Measurements from ENCODE around the gene ID2.

ID2 gene

DNA sequence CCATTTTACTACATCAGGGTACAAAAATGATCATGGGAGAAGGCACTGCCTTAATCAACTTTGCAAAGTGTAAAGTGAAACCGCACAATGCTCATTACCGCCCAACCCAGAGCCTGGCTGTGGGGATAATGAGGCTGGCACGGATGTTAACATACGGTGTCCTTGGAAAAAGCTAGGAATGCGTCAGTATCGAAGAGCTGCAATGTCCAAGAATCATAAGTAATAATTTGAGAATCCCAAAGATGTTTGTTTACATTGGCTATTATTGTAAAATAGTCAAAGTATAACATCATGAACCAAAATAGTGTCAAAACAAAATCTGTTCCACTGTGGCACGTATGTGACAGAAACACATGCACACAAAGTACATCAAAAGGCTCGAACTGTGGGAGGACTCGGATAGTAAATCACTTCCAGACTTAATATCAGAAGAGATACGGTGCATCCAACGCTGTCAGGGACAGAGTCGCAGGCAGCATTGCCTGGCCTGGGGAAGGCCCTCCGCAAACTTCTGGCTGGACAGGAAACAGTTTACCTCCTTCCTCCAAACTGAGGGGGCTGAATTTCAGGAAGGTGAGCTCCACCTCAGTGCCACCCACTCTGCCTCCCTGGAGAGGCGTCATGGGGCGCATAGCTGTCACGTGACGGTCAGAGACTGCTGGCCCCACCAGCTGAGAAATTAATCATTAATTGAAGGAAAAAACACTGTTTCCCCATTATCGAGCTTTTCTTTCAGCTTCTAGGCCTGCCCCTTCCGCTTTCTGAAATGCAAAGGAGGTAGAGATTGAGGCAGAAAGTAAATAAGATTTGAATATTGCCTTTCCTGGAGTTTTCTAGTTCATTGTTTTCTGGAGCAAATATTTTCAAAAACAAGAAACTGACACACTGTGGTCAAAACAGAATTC lies 1.8 kb upstream of the ID2 start:
- TF ChIP-seq, protein P1, sequence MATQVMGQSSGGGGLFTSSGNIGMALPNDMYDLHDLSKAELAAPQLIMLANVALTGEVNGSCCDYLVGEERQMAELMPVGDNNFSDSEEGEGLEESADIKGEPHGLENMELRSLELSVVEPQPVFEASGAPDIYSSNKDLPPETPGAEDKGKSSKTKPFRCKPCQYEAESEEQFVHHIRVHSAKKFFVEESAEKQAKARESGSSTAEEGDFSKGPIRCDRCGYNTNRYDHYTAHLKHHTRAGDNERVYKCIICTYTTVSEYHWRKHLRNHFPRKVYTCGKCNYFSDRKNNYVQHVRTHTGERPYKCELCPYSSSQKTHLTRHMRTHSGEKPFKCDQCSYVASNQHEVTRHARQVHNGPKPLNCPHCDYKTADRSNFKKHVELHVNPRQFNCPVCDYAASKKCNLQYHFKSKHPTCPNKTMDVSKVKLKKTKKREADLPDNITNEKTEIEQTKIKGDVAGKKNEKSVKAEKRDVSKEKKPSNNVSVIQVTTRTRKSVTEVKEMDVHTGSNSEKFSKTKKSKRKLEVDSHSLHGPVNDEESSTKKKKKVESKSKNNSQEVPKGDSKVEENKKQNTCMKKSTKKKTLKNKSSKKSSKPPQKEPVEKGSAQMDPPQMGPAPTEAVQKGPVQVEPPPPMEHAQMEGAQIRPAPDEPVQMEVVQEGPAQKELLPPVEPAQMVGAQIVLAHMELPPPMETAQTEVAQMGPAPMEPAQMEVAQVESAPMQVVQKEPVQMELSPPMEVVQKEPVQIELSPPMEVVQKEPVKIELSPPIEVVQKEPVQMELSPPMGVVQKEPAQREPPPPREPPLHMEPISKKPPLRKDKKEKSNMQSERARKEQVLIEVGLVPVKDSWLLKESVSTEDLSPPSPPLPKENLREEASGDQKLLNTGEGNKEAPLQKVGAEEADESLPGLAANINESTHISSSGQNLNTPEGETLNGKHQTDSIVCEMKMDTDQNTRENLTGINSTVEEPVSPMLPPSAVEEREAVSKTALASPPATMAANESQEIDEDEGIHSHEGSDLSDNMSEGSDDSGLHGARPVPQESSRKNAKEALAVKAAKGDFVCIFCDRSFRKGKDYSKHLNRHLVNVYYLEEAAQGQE (IDR thresholded peaks at IDR 0.05; ENCODE audit: low read depth): no peak
- TF ChIP-seq, protein P2, sequence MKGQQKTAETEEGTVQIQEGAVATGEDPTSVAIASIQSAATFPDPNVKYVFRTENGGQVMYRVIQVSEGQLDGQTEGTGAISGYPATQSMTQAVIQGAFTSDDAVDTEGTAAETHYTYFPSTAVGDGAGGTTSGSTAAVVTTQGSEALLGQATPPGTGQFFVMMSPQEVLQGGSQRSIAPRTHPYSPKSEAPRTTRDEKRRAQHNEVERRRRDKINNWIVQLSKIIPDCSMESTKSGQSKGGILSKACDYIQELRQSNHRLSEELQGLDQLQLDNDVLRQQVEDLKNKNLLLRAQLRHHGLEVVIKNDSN (IDR thresholded peaks at IDR 0.05): peak; percentile 93
- peak; percentile 50; the same call in 1 of the 2 replicates for TF ChIP-seq EGR1 (IDR thresholded peaks at IDR 0.05)

DNA sequence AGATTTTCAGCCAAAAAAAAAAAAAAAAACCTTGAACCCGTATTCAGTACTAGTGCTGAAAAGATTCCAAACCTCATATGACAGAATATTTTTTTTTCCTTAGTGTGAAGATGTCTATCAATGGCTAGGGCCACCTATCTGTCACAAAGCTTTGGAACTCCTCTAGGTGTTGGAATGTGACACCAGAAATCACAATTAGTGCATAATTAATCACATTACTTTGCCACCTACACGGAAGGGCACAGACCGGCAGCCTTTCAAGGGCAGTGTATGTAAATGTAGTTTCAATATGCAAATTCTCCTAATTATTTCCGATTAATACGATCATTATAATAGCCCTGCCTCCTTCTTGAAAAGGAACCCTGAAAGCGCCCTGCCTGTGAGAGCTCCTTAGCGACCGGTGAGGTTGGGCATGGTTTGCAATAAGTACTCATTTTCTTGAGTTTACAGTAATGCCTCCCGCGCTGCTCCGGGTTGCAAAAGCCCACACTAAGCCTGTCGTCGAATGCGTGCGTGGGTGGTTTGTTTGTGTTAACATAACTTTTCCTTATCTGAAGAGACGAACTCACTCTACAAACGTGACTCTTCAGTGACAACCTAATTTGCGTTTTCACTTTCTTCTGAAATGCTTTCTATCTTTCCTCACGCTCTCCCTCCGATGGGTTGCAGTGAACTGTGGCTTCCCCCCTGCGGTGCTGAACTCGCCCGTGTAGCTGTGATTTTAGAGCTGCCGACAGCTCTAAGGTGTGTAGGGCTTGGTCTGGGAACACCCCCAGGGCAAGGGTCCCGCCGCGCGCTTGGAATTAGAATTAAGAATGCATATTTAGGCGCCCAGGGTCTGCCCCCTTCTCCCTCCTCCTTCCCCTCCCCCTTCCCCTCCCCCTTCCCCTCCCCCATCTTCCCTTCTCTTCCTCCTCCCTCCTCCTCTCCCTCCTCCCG lies 765 bp upstream of the ID2 start:
- TF ChIP-seq, protein P3, sequence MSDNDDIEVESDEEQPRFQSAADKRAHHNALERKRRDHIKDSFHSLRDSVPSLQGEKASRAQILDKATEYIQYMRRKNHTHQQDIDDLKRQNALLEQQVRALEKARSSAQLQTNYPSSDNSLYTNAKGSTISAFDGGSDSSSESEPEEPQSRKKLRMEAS (IDR thresholded peaks at IDR 0.05): peak; percentile 42
- TF ChIP-seq RAD21 (IDR thresholded peaks at IDR 0.05; ENCODE audit: low read depth) (no peak), ZBTB7A (IDR thresholded peaks at IDR 0.05; ENCODE audit: low read depth) (peak; percentile 69), EGR1 (IDR thresholded peaks at IDR 0.05) (peak; percentile 80), FOXM1 (IDR thresholded peaks at IDR 0.05; ENCODE audit: borderline replicate concordance, low read depth) (no peak)

DNA sequence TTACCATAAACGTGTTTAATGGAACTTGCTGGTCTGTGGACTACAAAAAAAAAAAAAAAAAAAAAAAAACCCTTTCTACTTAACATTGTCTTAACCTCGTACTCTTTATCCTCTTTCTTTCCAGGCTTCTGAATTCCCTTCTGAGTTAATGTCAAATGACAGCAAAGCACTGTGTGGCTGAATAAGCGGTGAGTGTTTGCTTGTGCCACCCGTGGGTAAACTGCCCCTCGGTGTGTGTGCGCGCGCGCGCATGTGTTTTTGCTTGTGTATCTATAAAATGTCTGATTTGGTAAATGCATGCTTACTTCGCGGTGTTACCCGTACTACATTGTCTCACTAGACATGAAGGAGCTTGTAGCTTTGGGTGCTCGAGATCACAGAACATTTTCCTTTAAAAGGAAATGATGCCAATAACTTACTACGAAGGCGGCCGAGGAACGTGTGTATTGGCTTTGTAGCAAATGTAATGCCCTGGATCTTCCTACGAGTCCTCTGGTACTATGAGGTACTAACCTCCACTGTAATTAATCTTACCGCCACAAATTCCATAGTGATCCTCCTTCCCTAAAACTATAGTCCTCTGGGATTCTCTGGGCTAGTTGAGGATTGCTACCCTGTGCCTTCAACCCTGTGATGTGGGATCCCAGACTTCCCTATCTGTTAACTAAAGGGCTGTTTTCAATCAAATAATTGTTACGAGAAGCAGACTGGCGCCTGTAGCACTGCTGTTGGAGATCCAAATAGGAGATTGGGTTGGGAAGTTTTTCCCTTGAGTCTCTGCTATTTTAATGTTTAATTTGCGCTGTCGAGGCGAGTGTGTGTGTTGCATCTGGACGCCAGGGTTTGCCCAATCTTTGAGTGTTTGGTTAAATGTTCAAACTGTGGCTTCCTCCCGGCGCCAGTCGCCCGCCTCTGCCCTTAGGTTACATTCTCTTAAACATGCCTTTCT lies 1.1 kb downstream of the ID2 start:
- no peak for TF ChIP-seq YY1 (IDR thresholded peaks at IDR 0.05; ENCODE audit: low read depth)
- no peak for TF ChIP-seq NFIC (IDR thresholded peaks at IDR 0.05)
- TF ChIP-seq, protein P1 (IDR thresholded peaks at IDR 0.05; ENCODE audit: low read depth): no peak
- no peak for TF ChIP-seq EGR1 (IDR thresholded peaks at IDR 0.05)
- TF ChIP-seq RAD21 (IDR thresholded peaks at IDR 0.05; ENCODE audit: low read depth): no peak
- TF ChIP-seq, protein P3 (IDR thresholded peaks at IDR 0.05): no peak
- no peak for TF ChIP-seq EP300 (IDR thresholded peaks at IDR 0.05; ENCODE audit: borderline replicate concordance)
- TF ChIP-seq FOXM1 (IDR thresholded peaks at IDR 0.05; ENCODE audit: borderline replicate concordance, low read depth): no peak
- TF ChIP-seq TCF12 (IDR thresholded peaks at IDR 0.05; ENCODE audit: low read depth): no peak
- TF ChIP-seq CREB1 (IDR thresholded peaks at IDR 0.05; ENCODE audit: low read depth): no peak
- TF ChIP-seq, protein P2 (IDR thresholded peaks at IDR 0.05): no peak
- no peak for TF ChIP-seq ZBTB7A (IDR thresholded peaks at IDR 0.05; ENCODE audit: low read depth)
- TF ChIP-seq TEAD4 (IDR thresholded peaks at IDR 0.05): no peak
- no peak for TF ChIP-seq CEBPB (IDR thresholded peaks at IDR 0.05)
- TF ChIP-seq TAF1 (IDR thresholded peaks at IDR 0.05; ENCODE audit: low read depth): no peak

DNA sequence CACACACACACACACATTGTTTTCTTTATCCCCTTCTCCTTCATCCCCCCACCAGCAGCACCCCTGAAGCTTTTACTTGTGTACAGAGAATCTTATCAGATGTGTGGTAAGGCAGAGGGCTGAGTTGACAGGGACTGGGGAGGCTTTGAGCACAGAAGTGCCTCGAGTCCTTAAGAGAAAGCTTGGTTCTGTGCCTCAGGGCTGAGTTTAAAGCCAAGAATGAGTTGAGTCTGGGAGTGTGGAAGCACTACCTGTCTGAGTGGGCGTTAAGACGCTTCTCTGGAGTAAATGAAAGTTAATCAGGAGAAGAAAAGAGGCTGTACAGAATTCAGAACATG lies 2.7 kb downstream of the ID2 start:
- no peak for TF ChIP-seq EP300 (IDR thresholded peaks at IDR 0.05; ENCODE audit: borderline replicate concordance)
- no peak for TF ChIP-seq TEAD4 (IDR thresholded peaks at IDR 0.05)
- TF ChIP-seq, protein P1 (IDR thresholded peaks at IDR 0.05; ENCODE audit: low read depth): no peak
- no peak for TF ChIP-seq TCF12 (IDR thresholded peaks at IDR 0.05; ENCODE audit: low read depth)
- TF ChIP-seq RAD21 (IDR thresholded peaks at IDR 0.05; ENCODE audit: low read depth): no peak
- TF ChIP-seq CEBPB (IDR thresholded peaks at IDR 0.05): no peak
- TF ChIP-seq, protein P2 (IDR thresholded peaks at IDR 0.05): no peak
- TF ChIP-seq FOXM1 (IDR thresholded peaks at IDR 0.05; ENCODE audit: borderline replicate concordance, low read depth): no peak
- TF ChIP-seq, protein P3 (IDR thresholded peaks at IDR 0.05): no peak
- TF ChIP-seq CREB1 (IDR thresholded peaks at IDR 0.05; ENCODE audit: low read depth): no peak
- TF ChIP-seq EGR1 (IDR thresholded peaks at IDR 0.05): no peak
- TF ChIP-seq ZBTB7A (IDR thresholded peaks at IDR 0.05; ENCODE audit: low read depth): no peak
- no peak for TF ChIP-seq YY1 (IDR thresholded peaks at IDR 0.05; ENCODE audit: low read depth)
- TF ChIP-seq TAF1 (IDR thresholded peaks at IDR 0.05; ENCODE audit: low read depth): no peak
- no peak for TF ChIP-seq NFIC (IDR thresholded peaks at IDR 0.05)
